CD4-positive, alpha-beta T cell treated with Interleukin-15 for 4 hours (primary cell): ENCODE data around the gene MED26.

Experiments used
- DNase-seq: peaks from one replicate; pipeline ENCODE4 v3.0.0-alpha.2; 2020; ENCODE audit warnings: low spot score

The MED26 gene

GRCh38 chr19:16650821-16651220 is 22.8 kb upstream of the MED26 start:
- no peak for DNase-seq

GRCh38 chr19:16649734-16650133 is 21.7 kb upstream of the MED26 start:
- no peak for DNase-seq

GRCh38 chr19:16645140-16645539 is 17.1 kb upstream of the MED26 start:
- DNase-seq, result no peak

GRCh38 chr19:16641695-16642094 is 13.7 kb upstream of the MED26 start:
- DNase-seq, result no peak

GRCh38 chr19:16640951-16641350 is 12.9 kb upstream of the MED26 start:
- no peak for DNase-seq

- DNase-seq, result no peak
Observed at GRCh38 chr19:16638666-16639065, 10.7 kb upstream of the MED26 start.

- no peak for DNase-seq
Observed at GRCh38 chr19:16637535-16637934, 9.5 kb upstream of the MED26 start.

GRCh38 chr19:16631465-16631864 is 3.5 kb upstream of the MED26 start:
- DNase-seq, result no peak

GRCh38 chr19:16628984-16629691 is 1.1 kb upstream of the MED26 start:
- no peak for DNase-seq

- DNase-seq, result no peak
Observed at GRCh38 chr19:16627928-16628182, 149 bp downstream of the MED26 start.

- peak; percentile 8 for DNase-seq
Observed at GRCh38 chr19:16627193-16627927, 644 bp downstream of the MED26 start.

GRCh38 chr19:16626796-16627192 is 1.2 kb downstream of the MED26 start:
- no peak for DNase-seq

- DNase-seq, result no peak
Observed at GRCh38 chr19:16625163-16625958, 2.6 kb downstream of the MED26 start.

GRCh38 chr19:16624236-16624635 is 3.8 kb downstream of the MED26 start:
- DNase-seq, result no peak

GRCh38 chr19:16623576-16623975 is 4.4 kb downstream of the MED26 start:
- DNase-seq, result no peak

- no peak for DNase-seq
Observed at GRCh38 chr19:16623066-16623465, 4.9 kb downstream of the MED26 start.

GRCh38 chr19:16621165-16621800 is 6.7 kb downstream of the MED26 start:
- no peak for DNase-seq

GRCh38 chr19:16620584-16620983 is 7.4 kb downstream of the MED26 start:
- no peak for DNase-seq

GRCh38 chr19:16620018-16620417 is 8.0 kb downstream of the MED26 start:
- no peak for DNase-seq

GRCh38 chr19:16619457-16619856 is 8.5 kb downstream of the MED26 start:
- DNase-seq, result no peak

- DNase-seq, result no peak
Observed at GRCh38 chr19:16618248-16618647, 9.8 kb downstream of the MED26 start.

GRCh38 chr19:16615808-16616207 is 12.2 kb downstream of the MED26 start:
- no peak for DNase-seq

GRCh38 chr19:16614941-16615340 is 13.1 kb downstream of the MED26 start:
- no peak for DNase-seq
